Stomach smooth muscle (tissue), 2 donors: Measurements from ENCODE around the gene ATP11A.
A peak's percentile ranks its signal among the peaks of the same experiment; 100 is the strongest.

Source experiments
- H3K27ac ChIP-seq: one replicate; pipeline ENCODE4 v1.7.0; 2013; ENCODE audit warnings: mild to moderate bottlenecking, low read length, inconsistent platforms
- H3K27me3 ChIP-seq, 2 donors: one replicate each; pipeline ENCODE4 v1.7.0; 2013; ENCODE audit warnings: low read length in 2 of 2; ENCODE audit not compliant: insufficient read depth in 2 of 2, control insufficient read depth in 1 of 2
- H3K36me3 ChIP-seq, 2 donors: one replicate each; pipeline ENCODE4 v1.7.0; 2013; ENCODE audit warnings: low read length in 2 of 2; ENCODE audit not compliant: control insufficient read depth in 2 of 2, insufficient read depth in 2 of 2
- H3K4me1 ChIP-seq: one replicate; pipeline ENCODE4 v1.7.0; 2013; ENCODE audit warnings: low read length; ENCODE audit not compliant: control insufficient read depth, insufficient read depth
- H3K4me3 ChIP-seq, 2 donors: one replicate each; pipeline ENCODE4 v1.7.0; 2013; ENCODE audit warnings: low read length in 2 of 2
- H3K9ac ChIP-seq, 2 donors: one replicate each; pipeline ENCODE4 v1.7.0; 2013; ENCODE audit warnings: low read length in 2 of 2, mild to moderate bottlenecking in 1 of 2
- H3K9me3 ChIP-seq, 2 donors: one replicate each; pipeline ENCODE4 v1.7.0; 2013; ENCODE audit warnings: low read length in 2 of 2; ENCODE audit not compliant: control insufficient read depth in 2 of 2
- donor health status: healthy.
- donor health status: Pancreatic carcinoma.

The ATP11A gene

GRCh38 chr13:112931028-112931934 lies 241.4 kb downstream of the ATP11A start:
- H3K27me3 ChIP-seq, result peaks cover 33 to 35% of the 10 kb centered on the region in 2 donors
- peaks cover 0 to 2% of the 10 kb centered on the region in 2 donors for H3K9me3 ChIP-seq
- no peak overlapping the region for H3K9ac ChIP-seq
- peaks cover 14% of the 10 kb centered on the region for H3K4me1 ChIP-seq
- H3K27ac ChIP-seq, result no peak overlapping the region
- H3K36me3 ChIP-seq, result no peaks in the 10 kb centered on the region
- H3K4me3 ChIP-seq, result peak overlapping the region in 1 of 2 donors; percentile 22

GRCh38 chr13:112932971-112933370 lies 243.1 kb downstream of the ATP11A start:
- peaks cover 14% of the 10 kb centered on the region for H3K4me1 ChIP-seq
- no peak overlapping the region for H3K9ac ChIP-seq
- H3K9me3 ChIP-seq, result no peaks in the 10 kb centered on the region
- no peak overlapping the region for H3K27ac ChIP-seq
- no peak overlapping the region for H3K4me3 ChIP-seq
- H3K27me3 ChIP-seq, result peaks cover 25 to 33% of the 10 kb centered on the region in 2 donors
- no peaks in the 10 kb centered on the region for H3K36me3 ChIP-seq

- peaks cover 25 to 30% of the 10 kb centered on the region in 2 donors for H3K27me3 ChIP-seq
- H3K27ac ChIP-seq, result no peak overlapping the region
- no peak overlapping the region for H3K9ac ChIP-seq
- no peak overlapping the region for H3K4me3 ChIP-seq
- no peaks in the 10 kb centered on the region for H3K36me3 ChIP-seq
- no peaks in the 10 kb centered on the region for H3K9me3 ChIP-seq
- peaks cover 14% of the 10 kb centered on the region for H3K4me1 ChIP-seq
These were observed 243.8 kb downstream of the ATP11A start for GRCh38 chr13:112933649-112934048.

- Histone ChIP-seq H3K9me3 (no peaks in the 10 kb centered on the region), H3K27ac (no peak overlapping the region), H3K27me3 (peaks cover 25 to 26% of the 10 kb centered on the region in 2 donors), H3K9ac (no peak overlapping the region), H3K4me1 (peaks cover 10% of the 10 kb centered on the region), H3K36me3 (no peaks in the 10 kb centered on the region), H3K4me3 (no peak overlapping the region)
These were observed 244.2 kb downstream of the ATP11A start for GRCh38 chr13:112934078-112934477.
